Effector memory CD4-positive, alpha-beta T cell (primary cell): ENCODE measurements around the gene ASCL5.

Experiments used
- DNase-seq, 3 donors: peaks; one replicate each; pipeline ENCODE4 v3.0.0-alpha.2; 2020
- H3K27ac ChIP-seq: 2 replicates; pipeline ENCODE4 v1.7.0; 2013; ENCODE audit warnings: mild to moderate bottlenecking, low read length, moderate library complexity; ENCODE audit not compliant: insufficient read depth, poor library complexity, severe bottlenecking
- H3K27me3 ChIP-seq: replicated peaks from 2 replicates; pipeline ENCODE4 v1.7.0; 2013; ENCODE audit warnings: mild to moderate bottlenecking, low read length; ENCODE audit not compliant: insufficient read depth, control insufficient read depth, poor library complexity, severe bottlenecking
- H3K36me3 ChIP-seq: 2 replicates; pipeline ENCODE4 v1.7.0; 2013; ENCODE audit warnings: mild to moderate bottlenecking, low read length, moderate library complexity; ENCODE audit not compliant: control insufficient read depth, insufficient read depth
- H3K4me1 ChIP-seq: 2 replicates; pipeline ENCODE4 v1.7.0; 2013; ENCODE audit warnings: low read length, mild to moderate bottlenecking; ENCODE audit not compliant: control insufficient read depth, insufficient read depth, poor library complexity, severe bottlenecking
- H3K4me3 ChIP-seq: 2 replicates; pipeline ENCODE4 v1.7.0; 2013; ENCODE audit warnings: low read length, low read depth, mild to moderate bottlenecking; ENCODE audit not compliant: insufficient read depth, poor library complexity, severe bottlenecking
- H3K9me3 ChIP-seq: 2 replicates; pipeline ENCODE4 v1.7.0; 2013; ENCODE audit warnings: mild to moderate bottlenecking, low read length, moderate library complexity; ENCODE audit not compliant: control insufficient read depth

ASCL5 gene

DNA sequence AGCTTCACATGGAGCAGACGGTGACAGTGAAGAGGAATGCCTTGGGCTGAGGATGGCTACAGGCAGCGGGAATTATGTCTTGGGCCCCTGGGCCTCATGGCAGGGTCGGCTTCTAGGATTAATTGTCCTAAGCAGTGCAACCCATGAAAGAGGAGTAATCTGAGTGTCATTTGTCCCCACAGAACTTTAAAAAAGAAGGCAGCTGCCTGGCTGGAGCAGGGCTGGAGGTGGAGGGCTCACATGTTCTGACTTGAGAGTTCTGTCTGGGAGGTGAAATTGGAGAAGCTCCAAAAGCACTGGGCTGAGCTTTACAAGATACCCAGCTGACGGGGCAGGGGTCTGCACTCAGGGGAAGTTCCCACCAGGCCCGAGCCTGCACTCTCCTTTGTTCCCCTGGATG is 37.4 kb downstream of the ASCL5 start:
- no peak for DNase-seq
- Histone ChIP-seq H3K27me3 (no peaks in the 10 kb centered on the region), H3K36me3 (no peaks in the 10 kb centered on the region), H3K27ac (no peak overlapping the region), H3K4me1 (no peaks in the 10 kb centered on the region), H3K9me3 (no peaks in the 10 kb centered on the region), H3K4me3 (no peak overlapping the region)

DNA sequence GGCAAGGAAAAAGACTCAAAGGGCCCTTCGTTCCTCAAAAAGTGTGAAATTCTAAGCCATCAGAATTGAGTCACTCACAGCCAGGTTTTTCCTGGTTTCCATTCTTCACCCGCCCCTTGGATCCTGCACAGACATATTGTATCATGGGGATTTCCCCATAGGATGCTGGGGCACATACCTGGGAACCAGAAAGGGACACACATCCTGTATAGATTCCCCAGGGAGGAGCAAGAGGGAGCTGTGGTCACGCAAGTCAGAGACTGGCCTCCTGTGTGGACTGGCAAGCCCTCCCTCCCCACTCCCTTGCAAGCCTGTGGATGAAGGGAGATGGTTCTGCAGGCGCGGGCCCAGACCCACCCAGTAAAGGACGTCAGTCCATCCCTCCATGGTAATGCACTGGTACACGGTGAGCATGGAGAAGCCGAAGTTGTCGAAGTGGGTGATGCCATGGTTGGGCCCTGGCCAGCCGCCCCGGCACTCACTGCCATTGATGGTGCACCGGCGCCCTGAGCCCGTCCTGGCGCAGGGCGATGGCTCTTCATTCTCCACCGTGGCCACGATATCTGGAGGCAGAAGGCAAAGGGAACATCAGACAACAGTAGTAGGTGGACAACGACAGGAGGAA is 38.0 kb downstream of the ASCL5 start:
- no peaks in the 10 kb centered on the region for H3K9me3 ChIP-seq

DNA sequence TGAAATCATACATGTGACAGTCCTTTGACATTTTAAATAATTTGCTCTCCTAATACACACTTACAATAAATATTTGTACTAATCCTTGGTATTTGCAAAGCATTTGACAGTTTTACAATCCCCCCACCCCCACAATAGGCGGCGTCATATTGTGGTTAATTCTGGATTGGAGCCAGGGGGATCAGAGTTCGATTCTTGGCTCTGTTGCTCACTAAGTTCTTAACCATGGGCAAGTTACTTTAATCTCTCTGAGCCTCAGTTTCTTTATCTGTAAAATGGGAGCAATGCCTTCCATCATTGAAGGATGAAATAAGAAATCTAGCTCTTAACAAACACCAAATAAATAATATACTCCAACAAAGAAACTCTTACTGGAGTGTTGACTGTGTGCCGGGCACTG is 38.6 kb downstream of the ASCL5 start:
- H3K4me1 ChIP-seq, result no peaks in the 10 kb centered on the region
- H3K27me3 ChIP-seq, result no peaks in the 10 kb centered on the region
- H3K36me3 ChIP-seq, result no peaks in the 10 kb centered on the region
- H3K27ac ChIP-seq, result no peak overlapping the region
- H3K9me3 ChIP-seq, result no peaks in the 10 kb centered on the region
- no peak overlapping the region for H3K4me3 ChIP-seq
- DNase-seq, result no peak

More for the DNA sequence above, 38.0 kb downstream of the ASCL5 start:
- H3K27me3 ChIP-seq, result no peaks in the 10 kb centered on the region
- no peaks in the 10 kb centered on the region for H3K4me1 ChIP-seq
- no peak overlapping the region for H3K4me3 ChIP-seq
- DNase-seq, result no peak
- no peaks in the 10 kb centered on the region for H3K36me3 ChIP-seq
- H3K27ac ChIP-seq, result no peak overlapping the region

DNA sequence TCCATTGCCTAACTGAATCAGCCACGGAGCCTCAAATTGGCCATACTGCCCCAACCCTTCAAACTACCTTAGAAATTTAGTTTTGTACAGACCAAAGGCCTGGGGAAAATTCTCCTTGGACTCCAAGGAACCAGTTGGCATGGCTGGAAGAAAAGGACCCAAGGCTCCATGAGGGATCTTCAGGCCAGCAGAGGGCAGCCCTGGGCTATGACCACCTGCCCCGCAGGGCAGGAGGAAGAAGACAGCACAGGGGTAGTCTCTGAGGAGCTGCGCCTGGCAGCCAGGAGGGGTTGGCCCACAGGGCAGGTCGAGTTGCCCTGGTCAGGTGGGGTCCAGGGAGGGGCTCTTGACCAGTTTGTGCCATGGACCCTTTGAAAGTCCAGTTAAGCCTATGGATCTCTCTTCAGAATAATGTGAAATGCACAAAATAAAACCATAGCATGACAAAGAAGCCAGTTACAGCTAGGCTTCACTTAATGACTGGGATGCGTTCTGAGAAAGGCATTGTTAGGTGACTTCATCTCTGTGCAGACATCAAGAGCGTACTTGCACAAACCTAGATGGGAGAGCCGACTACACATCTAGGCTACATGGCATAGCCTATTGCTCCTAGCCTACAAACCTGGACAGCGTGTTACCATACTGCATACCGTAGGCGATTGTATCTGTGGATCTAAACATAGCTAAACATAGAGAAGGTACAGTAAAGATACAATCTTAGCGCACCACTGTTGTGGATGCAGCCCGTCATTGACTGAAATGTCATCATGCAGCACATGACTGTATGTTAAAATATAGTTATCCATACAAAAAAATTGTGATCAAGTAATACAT is 40.9 kb downstream of the ASCL5 start:
- Histone ChIP-seq H3K36me3 (no peaks in the 10 kb centered on the region), H3K27ac (no peak overlapping the region), H3K27me3 (no peaks in the 10 kb centered on the region), H3K4me1 (no peaks in the 10 kb centered on the region), H3K9me3 (no peaks in the 10 kb centered on the region), H3K4me3 (no peak overlapping the region)
- DNase-seq, result peak in 1 of 3 donors; percentile 2

DNA sequence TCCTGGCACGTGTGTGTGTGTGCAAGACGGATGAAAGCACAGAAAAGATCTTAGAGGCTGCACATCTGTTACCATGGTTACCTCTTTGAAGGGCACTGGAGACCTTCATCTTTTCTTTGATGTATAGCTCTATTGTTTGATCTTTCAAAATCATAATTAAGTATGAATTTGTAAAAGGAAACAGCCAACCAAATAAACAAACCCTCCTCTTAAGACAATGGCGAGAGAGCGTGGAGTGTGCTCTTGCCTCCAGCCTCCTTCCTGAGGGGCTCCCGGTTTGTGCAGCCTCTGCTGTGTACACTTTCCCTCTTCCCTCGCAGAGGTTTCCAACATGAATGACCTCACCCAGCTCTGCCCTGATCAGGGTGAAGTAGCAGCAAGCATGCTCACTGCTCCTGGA is 42.7 kb downstream of the ASCL5 start:
- Histone ChIP-seq H3K27ac (no peak overlapping the region), H3K4me3 (no peak overlapping the region), H3K4me1 (no peaks in the 10 kb centered on the region), H3K9me3 (no peaks in the 10 kb centered on the region), H3K27me3 (no peaks in the 10 kb centered on the region), H3K36me3 (no peaks in the 10 kb centered on the region)
- no peak for DNase-seq

DNA sequence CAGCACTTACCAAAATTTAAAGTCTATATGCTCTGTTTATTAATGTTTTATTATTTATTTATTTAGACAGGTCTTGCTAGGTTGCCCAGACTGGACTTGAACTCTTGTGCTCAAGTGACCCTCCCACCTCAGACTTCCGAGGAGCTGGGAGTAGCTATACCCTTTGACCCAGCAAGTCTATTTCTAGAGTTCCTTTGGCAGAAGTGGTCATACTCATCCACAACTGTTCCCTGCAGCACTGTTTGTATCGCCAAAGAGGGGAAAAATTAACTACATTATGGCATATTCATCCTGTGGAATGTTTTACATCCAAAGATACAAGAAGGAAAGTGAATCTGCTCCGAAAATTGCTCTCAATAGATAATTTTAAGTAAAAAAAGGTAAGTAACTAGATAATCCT is 43.2 kb downstream of the ASCL5 start:
- Histone ChIP-seq H3K36me3 (no peaks in the 10 kb centered on the region), H3K27me3 (no peaks in the 10 kb centered on the region), H3K27ac (no peak overlapping the region), H3K9me3 (no peaks in the 10 kb centered on the region), H3K4me1 (no peaks in the 10 kb centered on the region), H3K4me3 (no peak overlapping the region)
- no peak for DNase-seq

DNA sequence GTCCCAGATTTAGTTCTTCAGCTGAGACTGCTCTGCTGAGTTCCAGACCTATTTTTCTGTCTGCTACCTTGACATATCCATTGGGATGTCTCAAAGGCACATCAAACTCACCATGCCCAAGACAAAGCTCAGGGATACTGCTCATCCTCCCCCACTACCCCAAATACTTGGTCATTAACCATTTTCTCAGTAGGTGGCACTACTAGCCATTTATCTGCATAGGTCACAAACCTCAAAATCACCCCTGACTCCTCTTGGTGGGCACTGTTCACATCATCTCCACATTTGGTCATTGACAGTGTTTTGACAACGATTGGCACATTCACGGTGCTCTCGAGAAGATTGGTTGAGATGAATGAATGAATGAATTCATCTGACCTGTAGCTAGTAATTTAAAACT is 46.8 kb downstream of the ASCL5 start:
- Histone ChIP-seq H3K36me3 (no peaks in the 10 kb centered on the region), H3K4me3 (no peak overlapping the region), H3K27ac (no peak overlapping the region), H3K4me1 (no peaks in the 10 kb centered on the region), H3K9me3 (no peaks in the 10 kb centered on the region), H3K27me3 (no peaks in the 10 kb centered on the region)
- no peak for DNase-seq

DNA sequence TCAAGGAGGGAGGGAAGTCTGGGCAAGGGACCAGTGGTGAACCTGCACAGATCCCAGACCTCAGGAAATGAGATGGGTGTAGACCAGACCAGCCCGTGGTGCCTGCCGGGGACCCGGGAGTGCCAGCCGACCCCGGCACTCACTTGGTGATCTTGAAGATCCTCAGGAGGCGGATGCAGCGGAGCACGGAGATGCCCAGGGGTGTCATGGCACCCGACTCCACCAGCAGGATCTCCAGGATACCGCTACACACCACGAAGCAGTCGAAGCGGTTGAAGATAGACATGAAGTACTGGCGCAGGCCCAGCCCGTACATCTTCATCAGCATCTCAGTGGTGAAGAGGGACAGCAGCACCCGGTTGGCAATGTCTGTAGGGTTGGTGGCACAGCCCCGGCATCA is 49.2 kb downstream of the ASCL5 start:
- H3K27ac ChIP-seq, result no peak overlapping the region
- no peaks in the 10 kb centered on the region for H3K27me3 ChIP-seq
- no peak overlapping the region for H3K4me3 ChIP-seq
- no peaks in the 10 kb centered on the region for H3K4me1 ChIP-seq
- no peaks in the 10 kb centered on the region for H3K9me3 ChIP-seq
- DNase-seq, result no peak
- H3K36me3 ChIP-seq, result no peaks in the 10 kb centered on the region

DNA sequence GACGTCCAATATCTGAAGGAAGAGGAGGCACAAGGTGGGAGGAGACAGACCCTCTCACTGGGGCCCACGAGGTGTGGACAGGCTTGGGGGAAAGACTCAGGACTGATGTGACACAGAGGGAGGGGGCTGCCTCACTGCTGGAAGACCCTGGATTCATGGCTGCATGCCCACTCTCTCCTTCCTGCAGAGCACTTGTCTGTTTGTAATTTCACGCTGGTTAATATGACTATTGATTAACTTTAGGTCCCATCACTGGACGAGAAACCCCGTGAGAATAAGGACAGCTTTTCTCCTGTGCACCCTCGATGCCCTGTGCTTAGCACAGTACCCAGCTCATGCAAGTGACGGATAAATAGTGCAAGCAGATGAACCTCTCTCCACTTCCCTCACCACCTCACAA is 49.9 kb downstream of the ASCL5 start:
- Histone ChIP-seq H3K4me1 (no peaks in the 10 kb centered on the region), H3K36me3 (no peaks in the 10 kb centered on the region), H3K4me3 (no peak overlapping the region), H3K27me3 (no peaks in the 10 kb centered on the region), H3K27ac (no peak overlapping the region), H3K9me3 (no peaks in the 10 kb centered on the region)
- DNase-seq, result no peak

DNA sequence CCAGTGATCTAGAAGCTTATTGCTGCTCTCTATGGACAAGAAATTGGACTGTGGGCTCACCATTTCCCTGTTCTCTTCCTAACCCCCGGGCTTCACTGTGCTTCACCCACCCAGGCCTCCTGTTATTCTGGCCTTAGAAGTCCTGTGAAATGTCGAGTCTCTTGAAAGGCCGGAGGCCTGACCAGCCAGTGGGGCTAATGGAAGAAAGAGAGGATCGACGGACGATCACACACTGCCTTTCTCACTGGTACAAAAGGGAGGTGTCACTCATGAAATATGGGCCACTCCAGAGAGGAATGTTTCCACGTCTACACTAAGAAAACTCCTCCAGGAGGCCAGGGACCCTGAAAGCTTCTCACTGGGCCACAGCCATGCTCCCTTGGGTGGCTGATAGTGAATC is 50.9 kb downstream of the ASCL5 start:
- no peaks in the 10 kb centered on the region for H3K27me3 ChIP-seq
- DNase-seq, result no peak
- no peaks in the 10 kb centered on the region for H3K9me3 ChIP-seq

More for the DNA sequence above, 50.9 kb downstream of the ASCL5 start:
- H3K27ac ChIP-seq, result no peak overlapping the region
- H3K4me1 ChIP-seq, result no peaks in the 10 kb centered on the region
- H3K4me3 ChIP-seq, result no peak overlapping the region
- H3K36me3 ChIP-seq, result no peaks in the 10 kb centered on the region
